GM12891 (cell line): ENCODE results near the gene TNKS1BP1. TPM values are rescaled to one million over a fixed set of nuclear protein-coding genes. Genes with fewer than 3 reads are reported as not detected.

Experiments
- DNase-seq: peaks from one replicate; pipeline ENCODE4 v3.0.0; 2011; ENCODE audit warnings: low spot score; ENCODE audit not compliant: insufficient read length
- FAIRE-seq: peaks from 2 replicates; lab custom pipeline; 2011; peaks lifted over from hg19 to GRCh38; lab: Jason Lieb, UNC
- PAX5 ChIP-seq: IDR thresholded peaks from 2 replicates; pipeline ENCODE4 v1.6.1; 2011; ENCODE audit warnings: low read length, moderate library complexity, mild to moderate bottlenecking; ENCODE audit not compliant: insufficient read depth, severe bottlenecking
- POLR2A ChIP-seq: IDR thresholded peaks from 2 replicates; pipeline ENCODE4 v1.6.1; 2011; ENCODE audit warnings: low read depth, low read length, control low read depth
- POLR2AphosphoS5 ChIP-seq: IDR thresholded peaks from 2 replicates; pipeline ENCODE4 v1.6.1; 2011; ENCODE audit warnings: low read depth, low read length, control low read depth
- POU2F2 ChIP-seq: IDR thresholded peaks from 2 replicates; pipeline ENCODE4 v1.6.1; 2011; ENCODE audit warnings: low read depth, mild to moderate bottlenecking, control low read depth, low read length, moderate library complexity
- SPI1 ChIP-seq: IDR thresholded peaks from 2 replicates; pipeline ENCODE4 v1.6.1; 2011; ENCODE audit warnings: low read depth, low read length, control low read depth
- TAF1 ChIP-seq: IDR thresholded peaks from 2 replicates; pipeline ENCODE4 v1.6.1; 2011; ENCODE audit warnings: low read depth, low read length, control low read depth
- polyA plus RNA-seq: library from polyadenylated mRNA; unstranded; fragments of >200 nt; gene quantifications from one replicate; pipeline ENCODE4 v1.2.1, GENCODE V29; 2012; ENCODE audit warnings: low read depth, missing spikeins, inconsistent platforms; ENCODE audit not compliant: missing spikeins

Gene TNKS1BP1, protein sequence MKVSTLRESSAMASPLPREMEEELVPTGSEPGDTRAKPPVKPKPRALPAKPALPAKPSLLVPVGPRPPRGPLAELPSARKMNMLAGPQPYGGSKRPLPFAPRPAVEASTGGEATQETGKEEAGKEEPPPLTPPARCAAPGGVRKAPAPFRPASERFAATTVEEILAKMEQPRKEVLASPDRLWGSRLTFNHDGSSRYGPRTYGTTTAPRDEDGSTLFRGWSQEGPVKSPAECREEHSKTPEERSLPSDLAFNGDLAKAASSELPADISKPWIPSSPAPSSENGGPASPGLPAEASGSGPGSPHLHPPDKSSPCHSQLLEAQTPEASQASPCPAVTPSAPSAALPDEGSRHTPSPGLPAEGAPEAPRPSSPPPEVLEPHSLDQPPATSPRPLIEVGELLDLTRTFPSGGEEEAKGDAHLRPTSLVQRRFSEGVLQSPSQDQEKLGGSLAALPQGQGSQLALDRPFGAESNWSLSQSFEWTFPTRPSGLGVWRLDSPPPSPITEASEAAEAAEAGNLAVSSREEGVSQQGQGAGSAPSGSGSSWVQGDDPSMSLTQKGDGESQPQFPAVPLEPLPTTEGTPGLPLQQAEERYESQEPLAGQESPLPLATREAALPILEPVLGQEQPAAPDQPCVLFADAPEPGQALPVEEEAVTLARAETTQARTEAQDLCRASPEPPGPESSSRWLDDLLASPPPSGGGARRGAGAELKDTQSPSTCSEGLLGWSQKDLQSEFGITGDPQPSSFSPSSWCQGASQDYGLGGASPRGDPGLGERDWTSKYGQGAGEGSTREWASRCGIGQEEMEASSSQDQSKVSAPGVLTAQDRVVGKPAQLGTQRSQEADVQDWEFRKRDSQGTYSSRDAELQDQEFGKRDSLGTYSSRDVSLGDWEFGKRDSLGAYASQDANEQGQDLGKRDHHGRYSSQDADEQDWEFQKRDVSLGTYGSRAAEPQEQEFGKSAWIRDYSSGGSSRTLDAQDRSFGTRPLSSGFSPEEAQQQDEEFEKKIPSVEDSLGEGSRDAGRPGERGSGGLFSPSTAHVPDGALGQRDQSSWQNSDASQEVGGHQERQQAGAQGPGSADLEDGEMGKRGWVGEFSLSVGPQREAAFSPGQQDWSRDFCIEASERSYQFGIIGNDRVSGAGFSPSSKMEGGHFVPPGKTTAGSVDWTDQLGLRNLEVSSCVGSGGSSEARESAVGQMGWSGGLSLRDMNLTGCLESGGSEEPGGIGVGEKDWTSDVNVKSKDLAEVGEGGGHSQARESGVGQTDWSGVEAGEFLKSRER (N-terminal part only)
- polyA plus RNA-seq: 6.6 TPM

DNA sequence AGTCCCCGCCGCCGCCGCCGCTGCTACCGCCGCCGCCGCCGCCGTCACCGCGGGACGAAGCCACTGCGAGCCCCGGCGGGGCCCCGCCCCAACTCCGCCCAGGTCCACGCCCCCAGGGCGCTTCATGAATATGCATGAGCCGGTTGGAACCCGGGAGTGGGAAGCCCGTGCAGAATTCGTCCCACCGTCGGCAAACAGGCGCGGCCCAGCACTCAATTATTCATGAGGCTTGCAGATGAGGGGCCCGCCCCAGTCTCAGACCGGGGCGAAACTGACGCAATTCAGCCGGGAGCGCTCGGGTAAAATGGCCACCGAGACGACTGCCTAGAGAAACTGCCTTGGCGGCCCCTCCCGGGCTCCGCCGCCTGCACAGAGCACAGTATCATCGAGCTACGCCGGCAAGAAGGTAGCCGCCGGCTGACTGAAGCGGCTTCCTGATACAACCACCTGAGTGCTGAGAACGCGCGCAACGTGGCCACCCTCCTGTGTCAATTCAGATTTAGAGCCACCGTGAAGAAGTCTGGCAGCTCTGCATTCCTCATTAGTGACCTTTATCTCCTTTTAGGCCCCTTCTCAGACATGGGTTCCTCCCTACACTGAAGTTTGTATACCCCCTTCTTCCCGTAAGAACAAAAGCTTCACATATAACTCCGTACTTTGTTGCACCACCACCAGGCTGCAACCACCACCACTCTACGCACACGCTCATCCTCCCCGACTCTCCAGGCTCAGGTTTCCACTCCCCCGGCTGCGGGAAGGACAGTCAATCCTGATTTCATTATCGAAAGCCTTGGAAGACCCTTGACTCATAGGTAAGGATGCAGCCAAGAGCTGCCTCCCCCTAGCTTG is at the start of gene TNKS1BP1:
TSS of gene TNKS1BP1 (minus strand) at position 67 of the 849 bp plus-strand sequence. CDS start 3,067 bp downstream, outside the sequence.
- TF ChIP-seq POU2F2: peak; percentile 100
- peak; percentile 88 for TF ChIP-seq TAF1
- peak; percentile 14 for TF ChIP-seq PAX5
- TF ChIP-seq SPI1: no peak
- TF ChIP-seq POLR2A: peak; percentile 80
- peak; percentile 78; the same call in 1 of the 2 replicates for TF ChIP-seq POLR2AphosphoS5
- FAIRE-seq (peak; percentile 94), DNase-seq (peak; percentile 89)

DNA sequence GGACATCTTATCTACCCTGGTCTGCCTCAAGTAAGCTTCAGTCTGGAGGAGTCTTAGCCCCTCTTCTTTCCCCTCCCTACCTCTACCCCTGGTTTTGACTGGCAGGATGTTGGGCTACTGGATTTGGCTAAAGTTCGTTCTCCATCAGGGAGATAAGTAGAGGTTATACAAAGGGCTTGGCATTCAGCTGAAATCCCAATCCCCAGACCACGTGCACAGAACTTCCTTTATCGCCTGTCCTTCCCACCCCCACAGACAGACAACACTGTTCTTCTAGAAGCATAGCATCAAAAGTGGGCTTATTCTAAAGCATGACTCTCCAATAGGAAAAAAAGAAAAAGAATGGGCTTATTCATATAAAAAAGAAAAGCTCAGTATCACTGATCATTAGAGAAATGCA is 48.4 kb upstream of the TNKS1BP1 start:
- TF ChIP-seq POU2F2: no peak
- no peak for TF ChIP-seq PAX5
- no peak for TF ChIP-seq SPI1
- TF ChIP-seq POLR2AphosphoS5: no peak
- no peak for TF ChIP-seq TAF1
- no peak for TF ChIP-seq POLR2A
- no peak for FAIRE-seq
- DNase-seq: no peak

DNA sequence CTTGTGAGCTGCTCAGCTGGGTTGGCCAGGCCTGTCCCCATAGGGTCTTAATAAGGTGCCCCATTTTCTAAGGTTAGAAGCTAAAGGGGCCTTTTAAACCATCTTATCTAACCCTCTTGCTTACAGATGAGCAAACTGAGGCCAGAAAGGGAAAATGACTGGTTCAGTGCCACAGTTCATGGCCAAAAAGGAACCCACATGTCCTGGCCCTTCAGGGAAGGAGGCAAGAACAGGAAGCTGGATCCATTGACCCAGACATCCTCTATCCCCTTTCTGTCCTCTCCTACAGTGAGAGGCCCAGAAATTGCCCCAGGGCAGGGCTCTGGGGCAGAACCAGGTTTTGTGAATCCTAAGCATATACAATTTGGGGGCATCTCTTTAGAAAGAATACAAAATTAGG is 46.2 kb upstream of the TNKS1BP1 start:
- TF ChIP-seq SPI1 (no peak), TAF1 (no peak), POU2F2 (no peak), POLR2AphosphoS5 (no peak)
- FAIRE-seq (no peak), DNase-seq (no peak)

DNA sequence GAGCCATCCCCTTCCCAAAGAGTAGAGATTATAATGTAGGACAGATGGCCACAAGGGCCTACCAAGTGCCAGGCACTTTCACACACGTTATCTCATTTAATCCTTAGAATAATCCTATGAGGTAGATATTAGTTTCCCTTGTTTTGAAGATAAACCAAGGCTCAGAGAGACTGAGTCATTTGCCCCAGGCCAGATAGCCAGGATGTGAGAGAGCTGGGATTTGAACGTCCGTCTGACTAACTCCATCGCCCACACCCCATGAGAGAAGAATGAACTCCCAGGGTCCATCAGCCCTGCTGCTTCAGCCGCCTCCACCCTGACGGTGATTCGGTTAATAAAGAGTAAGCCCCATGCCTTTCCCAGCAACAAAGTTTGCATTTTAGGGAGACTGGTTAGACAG is 45.5 kb upstream of the TNKS1BP1 start:
- TF ChIP-seq POLR2AphosphoS5 (no peak), POLR2A (no peak), PAX5 (no peak), TAF1 (no peak), SPI1 (no peak), POU2F2 (no peak)
- FAIRE-seq: no peak

DNA sequence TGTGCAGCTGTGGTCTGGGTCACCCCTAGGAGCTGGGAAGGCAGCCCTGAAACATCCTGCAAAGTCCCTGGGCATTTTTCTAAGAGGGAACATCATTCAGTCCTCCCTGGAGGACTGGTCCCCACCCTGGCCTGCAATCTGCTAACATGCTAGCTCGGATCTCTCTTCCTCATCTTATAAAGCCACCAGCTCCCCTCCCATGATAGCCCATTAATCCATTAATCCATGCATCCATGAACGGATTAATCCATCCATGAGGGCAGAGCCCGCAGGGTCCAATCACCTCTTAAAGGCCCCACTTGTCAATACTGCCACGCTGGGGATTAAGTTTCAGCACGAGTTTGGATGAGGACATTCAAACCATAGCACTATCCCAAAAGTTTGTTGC is 44.1 kb upstream of the TNKS1BP1 start:
- DNase-seq: no peak
- FAIRE-seq: no peak
- TF ChIP-seq SPI1 (no peak), TAF1 (no peak), POLR2AphosphoS5 (no peak), POU2F2 (no peak), PAX5 (no peak)

More for the DNA sequence above, 45.5 kb upstream of the TNKS1BP1 start:
- DNase-seq: no peak

DNA sequence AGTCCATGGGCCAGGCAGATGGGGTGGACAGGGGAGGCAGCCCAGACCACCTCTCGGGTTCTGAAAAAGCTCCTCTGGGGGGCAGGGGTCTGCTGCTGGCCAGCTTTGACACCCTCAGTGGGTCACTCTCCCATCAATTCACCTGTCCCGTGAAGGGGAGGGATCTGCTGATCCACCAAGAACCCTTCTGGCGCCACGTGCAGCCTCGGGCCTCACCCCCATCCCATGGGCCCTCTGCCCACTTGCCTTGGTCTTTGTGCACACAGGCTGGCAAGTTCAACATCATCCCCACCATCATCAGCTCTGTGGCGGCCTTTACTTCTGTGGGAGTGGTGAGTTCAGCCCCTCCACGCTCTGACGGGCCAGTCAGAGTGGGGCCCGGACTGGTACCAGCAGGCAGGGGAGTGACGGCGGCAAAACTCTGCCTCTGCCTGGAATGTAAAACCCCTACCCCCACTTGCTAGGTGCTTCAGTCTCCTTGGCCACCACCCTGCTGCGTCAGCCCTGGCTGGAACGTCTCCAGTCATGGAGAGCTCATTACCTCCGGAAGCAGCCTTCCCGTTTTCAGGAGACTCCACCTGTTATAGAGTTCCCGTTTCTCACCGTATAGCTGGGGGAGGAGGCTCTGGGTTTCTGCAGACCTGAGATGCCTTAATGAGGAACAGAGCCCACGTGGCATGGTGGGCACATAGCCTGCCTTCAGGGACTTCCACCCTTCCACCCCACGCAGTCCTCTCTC is 43.5 kb upstream of the TNKS1BP1 start:
- FAIRE-seq (no peak), DNase-seq (no peak)
- TF ChIP-seq POLR2AphosphoS5 (no peak), SPI1 (no peak)

DNA sequence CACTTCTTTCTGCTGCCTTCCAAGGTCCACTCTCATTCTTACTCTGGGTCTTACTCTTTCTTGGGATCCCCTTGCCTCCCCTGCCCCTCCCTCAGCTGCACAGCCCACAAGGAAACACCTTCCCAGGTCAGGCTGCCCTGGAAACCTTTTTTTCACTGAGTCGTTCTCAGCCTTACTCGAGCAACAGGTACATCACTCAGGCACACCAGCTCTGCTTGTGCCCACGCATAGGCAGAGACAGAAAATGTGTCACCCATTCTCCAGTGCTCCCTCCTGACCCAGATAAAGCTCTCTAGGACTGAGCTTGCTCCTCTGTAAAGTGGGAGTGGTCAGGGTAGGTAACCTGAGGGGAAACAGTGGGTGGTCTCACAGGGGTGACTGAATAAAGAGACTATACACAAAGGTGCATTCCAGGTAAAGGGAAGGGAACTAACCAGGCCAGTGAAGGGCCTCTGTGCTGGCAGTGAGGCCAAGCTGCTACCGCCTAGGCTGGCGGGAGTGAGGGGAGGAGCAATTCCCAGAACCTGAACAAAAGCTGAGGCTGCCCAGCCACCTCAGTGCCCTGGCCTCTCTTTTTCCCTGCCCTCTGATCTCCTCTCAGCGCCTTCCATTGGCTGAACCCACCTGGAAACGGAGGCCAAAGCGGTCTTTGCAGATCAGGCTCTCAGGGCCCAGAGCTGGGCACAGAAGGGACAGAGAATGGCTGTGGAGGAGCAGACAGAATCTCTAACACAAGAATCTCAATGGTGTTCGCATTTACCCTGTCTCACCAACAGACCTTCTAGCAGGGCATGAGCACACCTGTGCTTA is 40.3 kb upstream of the TNKS1BP1 start:
- TF ChIP-seq TAF1 (no peak), PAX5 (no peak), SPI1 (no peak), POU2F2 (no peak), POLR2A (no peak), POLR2AphosphoS5 (no peak)
- DNase-seq (no peak), FAIRE-seq (no peak)
